Measurements from ENCODE around the gene TNNC2.

The TNNC2 gene

DNA sequence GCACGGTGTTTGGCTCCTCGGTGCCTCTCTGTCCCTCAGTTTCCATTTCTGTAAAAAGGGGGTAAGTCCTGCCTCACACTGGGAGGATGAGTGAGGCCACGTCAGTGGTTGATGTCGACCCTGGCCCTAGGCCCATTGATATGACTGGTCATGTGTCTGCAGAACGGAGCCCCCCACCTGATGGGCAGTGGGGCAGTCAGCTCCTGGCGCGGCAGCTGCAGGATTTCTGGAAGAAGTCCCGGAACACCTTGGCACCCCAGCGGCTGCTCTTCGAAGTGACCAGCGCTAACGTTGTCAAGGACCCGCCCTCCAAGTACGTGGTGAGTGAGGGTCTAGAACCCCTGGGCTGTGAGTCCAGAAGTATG, 7.7 kb upstream of the TNNC2 start:
- TF ChIP-seq, protein P1, sequence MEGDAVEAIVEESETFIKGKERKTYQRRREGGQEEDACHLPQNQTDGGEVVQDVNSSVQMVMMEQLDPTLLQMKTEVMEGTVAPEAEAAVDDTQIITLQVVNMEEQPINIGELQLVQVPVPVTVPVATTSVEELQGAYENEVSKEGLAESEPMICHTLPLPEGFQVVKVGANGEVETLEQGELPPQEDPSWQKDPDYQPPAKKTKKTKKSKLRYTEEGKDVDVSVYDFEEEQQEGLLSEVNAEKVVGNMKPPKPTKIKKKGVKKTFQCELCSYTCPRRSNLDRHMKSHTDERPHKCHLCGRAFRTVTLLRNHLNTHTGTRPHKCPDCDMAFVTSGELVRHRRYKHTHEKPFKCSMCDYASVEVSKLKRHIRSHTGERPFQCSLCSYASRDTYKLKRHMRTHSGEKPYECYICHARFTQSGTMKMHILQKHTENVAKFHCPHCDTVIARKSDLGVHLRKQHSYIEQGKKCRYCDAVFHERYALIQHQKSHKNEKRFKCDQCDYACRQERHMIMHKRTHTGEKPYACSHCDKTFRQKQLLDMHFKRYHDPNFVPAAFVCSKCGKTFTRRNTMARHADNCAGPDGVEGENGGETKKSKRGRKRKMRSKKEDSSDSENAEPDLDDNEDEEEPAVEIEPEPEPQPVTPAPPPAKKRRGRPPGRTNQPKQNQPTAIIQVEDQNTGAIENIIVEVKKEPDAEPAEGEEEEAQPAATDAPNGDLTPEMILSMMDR (IDR thresholded peaks at IDR 0.05) = no peak

DNA sequence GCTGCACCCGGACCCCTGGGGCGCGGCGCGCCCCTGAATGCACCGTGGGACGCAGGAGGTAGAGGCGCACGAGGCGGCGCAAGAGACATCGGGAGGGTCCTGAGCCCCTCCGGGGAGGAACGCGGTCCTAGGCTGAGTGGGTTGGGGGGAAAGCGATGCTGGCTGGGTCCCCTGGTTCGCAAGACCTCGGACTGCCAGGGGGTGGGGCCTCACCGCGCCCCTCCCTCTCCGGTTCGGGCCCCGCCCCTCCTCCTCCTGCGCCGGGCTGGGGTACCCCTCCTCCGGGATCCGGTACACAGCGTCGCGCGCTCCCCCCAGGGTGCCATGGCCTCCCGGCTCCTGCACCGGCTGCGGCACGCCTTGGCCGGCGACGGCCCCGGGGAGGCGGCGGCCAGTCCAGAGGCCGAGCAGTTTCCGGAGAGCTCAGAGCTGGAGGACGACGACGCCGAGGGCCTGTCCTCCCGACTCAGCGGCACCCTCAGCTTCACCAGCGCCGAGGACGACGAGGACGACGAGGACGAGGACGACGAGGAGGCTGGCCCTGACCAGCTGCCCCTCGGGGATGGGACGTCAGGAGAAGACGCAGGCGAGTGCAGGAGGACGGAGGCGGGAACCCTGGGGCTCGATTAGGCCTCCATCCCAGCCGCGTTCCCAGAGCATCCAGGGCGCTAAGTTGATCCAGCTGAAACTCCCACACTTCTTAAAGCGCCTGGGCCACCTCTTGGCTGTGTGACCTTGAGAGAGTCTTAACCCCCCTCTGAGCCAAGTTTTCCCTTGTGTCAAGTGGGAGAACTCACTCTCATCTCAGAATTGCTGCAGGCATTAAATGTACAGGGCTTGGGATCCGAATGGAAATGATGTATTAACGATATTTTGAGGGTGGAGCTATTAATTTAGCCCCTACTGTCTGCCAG, 7.0 kb upstream of the TNNC2 start:
- TF ChIP-seq, protein P1 (IDR thresholded peaks at IDR 0.05) = no peak

DNA sequence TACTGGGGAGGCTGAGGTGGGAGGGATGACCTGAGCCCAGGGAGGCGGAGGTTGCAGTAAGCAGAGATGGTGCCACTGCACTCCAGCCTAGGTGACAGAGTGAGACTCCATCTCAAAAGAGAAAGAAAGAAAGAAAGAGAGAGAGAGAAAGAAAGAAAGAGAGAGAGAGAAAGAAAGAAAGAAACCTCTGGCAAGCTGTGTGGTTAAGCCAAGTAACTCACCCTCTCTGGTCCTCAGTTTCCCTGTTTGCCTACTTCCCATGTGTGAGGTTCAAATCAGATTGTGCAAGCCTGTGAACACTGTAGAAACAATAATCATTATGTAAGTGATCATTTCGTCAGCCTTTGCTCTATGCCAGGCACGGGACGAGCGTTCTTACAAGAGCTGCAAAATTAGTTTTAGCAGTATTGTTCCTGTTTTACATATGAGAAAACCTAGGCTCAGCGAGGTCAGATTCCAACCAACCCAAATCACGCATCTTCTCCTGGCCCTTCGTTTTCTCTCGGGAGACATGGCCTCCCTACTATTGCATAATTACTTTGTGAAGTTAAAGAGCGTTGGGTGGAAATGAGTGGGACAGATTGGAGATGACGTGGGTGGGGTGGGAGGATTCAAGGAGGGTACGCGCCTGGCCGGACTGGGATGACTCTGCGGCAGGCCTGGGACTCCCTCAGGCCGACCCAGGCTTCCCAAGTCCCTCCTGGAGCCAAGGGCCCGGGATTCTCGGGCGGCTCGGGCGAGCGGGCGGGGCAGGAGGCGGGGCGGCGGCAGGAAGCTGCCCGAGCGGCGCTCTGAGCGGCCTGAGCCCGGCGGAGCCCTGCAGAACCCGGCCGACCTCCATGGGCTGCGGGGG, 6.1 kb upstream of the TNNC2 start, which contains the start of gene SNX21:
SNX21 (plus strand) TSS at position 770 of the 853 bp plus-strand sequence. CDS start 121 bp downstream, outside the sequence.
- TF ChIP-seq, protein P1 (IDR thresholded peaks at IDR 0.05) = no peak

DNA sequence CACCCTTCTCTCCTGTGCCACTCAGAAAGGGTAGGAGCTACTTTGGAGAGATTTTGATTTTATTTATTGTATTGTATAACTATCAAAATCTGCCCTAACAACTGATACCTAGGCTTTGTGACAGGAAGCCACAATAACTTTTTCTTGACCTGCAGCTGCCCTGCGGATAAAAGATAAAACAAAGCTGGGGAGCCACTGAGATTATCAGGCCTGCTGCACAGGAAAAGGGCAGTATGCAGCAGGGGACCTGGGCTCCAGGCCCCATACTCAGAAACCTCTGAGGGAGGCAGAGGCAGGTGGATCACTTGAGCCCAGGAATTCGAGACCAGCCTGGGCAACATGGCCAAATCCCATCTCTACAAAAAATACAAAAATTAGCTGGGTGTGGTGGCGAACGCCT, 5.5 kb upstream of the TNNC2 start:
- TF ChIP-seq, protein P1 (IDR thresholded peaks at IDR 0.05) = no peak

DNA sequence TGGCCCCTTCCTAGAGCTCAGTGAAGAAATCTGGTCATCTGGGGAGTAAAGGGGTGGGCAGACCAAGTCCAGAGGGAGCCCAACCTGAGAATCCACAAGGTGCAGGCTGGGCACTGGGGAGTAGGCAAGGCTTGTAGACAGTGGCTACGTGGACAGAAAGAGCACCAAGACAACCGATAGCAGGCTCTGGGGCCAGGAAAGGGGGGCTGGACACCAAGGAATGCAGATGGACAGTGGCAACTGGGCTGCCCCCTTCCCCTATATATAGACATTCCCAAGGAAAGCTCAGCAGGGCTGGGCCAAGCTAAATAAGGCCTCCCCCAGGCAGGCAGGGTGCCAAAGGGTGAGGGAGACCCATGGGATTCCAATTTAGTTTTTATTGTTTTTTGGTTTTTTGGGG, 1.5 kb upstream of the TNNC2 start:
- TF ChIP-seq, protein P1 (IDR thresholded peaks at IDR 0.05) = no peak

DNA sequence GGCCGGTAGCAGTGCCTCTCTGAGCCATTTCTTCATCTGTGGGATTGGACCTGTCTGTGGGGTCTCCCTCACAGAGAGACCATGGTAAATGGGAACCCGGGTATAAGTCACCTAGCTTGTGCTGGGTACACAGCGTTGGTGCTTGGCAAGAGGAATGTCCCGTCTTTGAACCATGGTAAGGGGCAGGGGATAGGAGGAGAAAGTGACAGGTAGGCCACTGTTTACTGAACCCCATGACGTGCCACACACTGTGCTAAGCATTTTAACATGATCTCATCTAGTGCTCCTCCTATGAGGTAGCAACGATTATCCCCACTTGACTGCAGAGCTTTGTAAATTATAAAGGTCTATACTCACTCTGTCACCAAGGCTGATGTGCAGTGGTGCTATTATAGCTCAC, 600 bp upstream of the TNNC2 start:
- TF ChIP-seq, protein P1 (IDR thresholded peaks at IDR 0.05) = no peak

DNA sequence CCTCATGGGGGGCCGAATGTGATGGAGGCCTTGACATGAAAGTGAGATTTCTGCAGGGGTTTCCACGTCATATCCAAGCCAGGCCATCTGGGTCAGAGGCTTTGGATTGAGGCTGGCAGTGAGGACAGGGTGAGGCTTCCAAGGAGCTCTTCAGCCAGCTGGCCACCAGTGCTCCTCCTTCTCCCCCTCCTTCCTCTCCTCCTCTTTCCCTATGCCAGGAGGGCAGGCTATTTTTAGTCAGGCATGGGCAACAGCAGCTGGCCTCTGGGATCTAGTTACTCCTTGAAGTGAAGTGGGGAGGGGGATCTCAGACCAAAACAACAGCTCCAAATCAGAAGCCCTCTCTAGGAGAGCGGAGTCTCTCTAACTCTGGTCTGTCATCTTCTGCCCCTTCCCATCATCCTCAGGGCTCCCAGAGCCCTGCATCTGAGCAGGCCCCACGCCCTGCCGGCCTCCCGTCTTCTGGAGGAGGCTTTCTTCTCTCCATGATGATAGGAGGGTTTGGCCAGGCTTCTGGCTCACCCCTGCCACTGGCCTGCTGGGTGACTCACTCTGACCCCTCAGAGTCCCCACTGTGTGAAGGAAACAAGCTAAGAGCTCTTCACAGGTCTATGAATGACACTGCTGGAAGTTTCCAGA, 612 bp downstream of the TNNC2 start:
- TF ChIP-seq, protein P1 (IDR thresholded peaks at IDR 0.05) = no peak
